GM12872 (cell line): Measurements from ENCODE around the gene ZNF423.

Source experiments
- TF ChIP-seq, protein P1 (sequence below): IDR thresholded peaks from 3 replicates; pipeline ENCODE4 v1.5.1; 2011; ENCODE audit warnings: low read depth, mild to moderate bottlenecking, low read length, moderate library complexity; ENCODE audit not compliant: insufficient read depth

ZNF423 gene

DNA sequence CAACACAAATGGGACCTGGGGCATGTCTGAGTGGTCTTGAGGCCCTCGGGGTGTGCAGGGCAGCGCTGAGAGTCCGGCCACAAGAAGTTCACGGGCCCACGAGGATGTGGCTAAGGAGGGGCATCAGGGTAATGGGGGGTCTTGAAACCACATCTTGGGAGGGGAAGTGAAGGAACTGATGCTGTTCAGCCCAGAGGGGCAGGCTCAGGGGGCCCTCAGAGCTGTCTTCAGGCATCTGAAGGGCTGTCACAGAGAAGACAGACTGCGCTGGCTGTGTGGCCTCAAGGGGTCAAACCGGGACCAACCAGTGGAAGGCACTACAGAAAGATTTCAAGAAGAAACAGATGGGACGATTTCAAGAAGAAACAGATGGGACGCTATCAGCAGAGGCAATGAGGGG lies 45.1 kb downstream of the ZNF423 start:
- TF ChIP-seq, protein P1, sequence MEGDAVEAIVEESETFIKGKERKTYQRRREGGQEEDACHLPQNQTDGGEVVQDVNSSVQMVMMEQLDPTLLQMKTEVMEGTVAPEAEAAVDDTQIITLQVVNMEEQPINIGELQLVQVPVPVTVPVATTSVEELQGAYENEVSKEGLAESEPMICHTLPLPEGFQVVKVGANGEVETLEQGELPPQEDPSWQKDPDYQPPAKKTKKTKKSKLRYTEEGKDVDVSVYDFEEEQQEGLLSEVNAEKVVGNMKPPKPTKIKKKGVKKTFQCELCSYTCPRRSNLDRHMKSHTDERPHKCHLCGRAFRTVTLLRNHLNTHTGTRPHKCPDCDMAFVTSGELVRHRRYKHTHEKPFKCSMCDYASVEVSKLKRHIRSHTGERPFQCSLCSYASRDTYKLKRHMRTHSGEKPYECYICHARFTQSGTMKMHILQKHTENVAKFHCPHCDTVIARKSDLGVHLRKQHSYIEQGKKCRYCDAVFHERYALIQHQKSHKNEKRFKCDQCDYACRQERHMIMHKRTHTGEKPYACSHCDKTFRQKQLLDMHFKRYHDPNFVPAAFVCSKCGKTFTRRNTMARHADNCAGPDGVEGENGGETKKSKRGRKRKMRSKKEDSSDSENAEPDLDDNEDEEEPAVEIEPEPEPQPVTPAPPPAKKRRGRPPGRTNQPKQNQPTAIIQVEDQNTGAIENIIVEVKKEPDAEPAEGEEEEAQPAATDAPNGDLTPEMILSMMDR, result no peak

GRCh38 chr16:49809561-49809960 lies 46.4 kb downstream of the ZNF423 start:
- TF ChIP-seq, protein P1, result no peak

DNA sequence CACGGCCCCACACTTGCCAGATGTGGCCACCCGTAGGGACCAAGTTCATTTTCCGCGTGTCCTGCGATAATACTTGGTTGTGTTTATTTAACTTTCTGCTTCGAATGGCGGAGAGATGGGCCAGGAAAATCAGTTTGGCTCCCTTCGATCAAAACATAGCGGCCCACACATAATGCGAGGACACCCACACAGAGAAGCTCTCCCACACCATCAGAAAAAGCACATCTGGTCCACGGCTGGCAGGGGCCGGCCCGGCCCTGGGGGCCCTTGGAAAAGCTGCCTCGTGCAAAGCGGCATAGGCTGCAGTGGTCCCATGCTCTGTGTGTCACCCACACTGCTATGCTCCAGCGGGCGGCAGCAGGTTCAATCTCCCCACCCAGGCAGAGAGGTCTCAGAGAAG lies 46.9 kb downstream of the ZNF423 start:
- TF ChIP-seq, protein P1, result no peak

GRCh38 chr16:49806446-49806845 lies 49.5 kb downstream of the ZNF423 start:
- TF ChIP-seq, protein P1, result no peak

DNA sequence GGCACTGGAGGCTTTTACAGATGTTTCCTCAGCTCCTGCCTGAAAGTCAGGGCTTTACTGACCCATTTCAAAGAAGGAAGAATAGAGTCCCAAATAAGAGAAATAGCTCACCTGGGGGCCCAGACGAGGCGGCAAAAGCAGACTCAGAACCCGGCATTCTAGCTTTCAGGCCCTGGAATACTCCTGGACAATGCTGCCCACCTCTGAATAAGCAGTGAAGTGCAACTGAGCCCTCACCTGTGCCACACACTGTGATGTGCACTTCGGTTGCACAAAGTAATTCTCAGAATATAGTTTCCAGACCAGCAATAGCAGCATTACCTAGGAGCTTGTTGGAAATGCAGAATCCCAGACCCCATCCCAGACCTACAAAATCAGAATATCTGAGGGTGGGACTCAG lies 54.6 kb downstream of the ZNF423 start:
- TF ChIP-seq, protein P1, result no peak

DNA sequence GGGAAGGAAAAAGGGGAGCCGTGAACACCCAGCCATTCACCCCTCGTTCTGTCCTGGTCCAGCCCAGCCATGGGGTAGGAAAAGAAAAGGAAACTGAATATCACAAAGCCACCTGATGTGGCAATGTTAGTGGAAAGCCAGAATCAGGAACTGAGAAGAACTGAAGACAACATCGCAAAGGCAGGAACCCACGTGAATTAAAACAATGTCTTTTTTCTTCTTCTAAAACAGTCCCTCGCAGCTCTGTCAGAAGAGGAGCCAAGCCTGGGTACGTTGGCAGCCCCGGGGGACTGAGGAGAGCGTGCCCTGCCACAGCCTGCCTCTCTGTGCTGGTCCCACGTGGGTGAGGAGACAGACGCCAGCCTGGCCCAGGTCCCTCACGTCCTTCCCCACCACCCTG lies 55.0 kb downstream of the ZNF423 start:
- TF ChIP-seq, protein P1, result no peak

GRCh38 chr16:49800441-49800840 lies 55.5 kb downstream of the ZNF423 start:
- TF ChIP-seq, protein P1, result no peak

DNA sequence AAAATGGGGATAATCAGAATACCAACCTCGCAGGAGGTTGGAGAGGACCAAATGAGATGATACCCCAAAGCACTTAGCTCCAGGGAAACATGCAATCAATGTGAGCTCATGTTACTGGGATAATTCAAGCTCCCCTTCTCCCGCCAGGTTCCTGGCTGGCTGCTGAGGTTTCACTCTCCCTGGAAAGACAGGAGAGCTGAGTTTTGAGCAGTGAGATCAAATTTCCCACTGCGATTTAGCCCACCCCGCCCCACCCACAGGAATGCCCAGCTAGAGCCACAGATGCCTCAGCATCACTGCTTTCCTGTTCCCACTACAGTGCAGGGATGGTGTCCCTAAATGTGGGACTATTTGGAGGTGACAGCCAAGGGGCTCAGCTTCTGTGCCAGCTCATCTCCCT lies 56.7 kb downstream of the ZNF423 start:
- TF ChIP-seq, protein P1, result no peak
